HCEC 1CT (cell line): ENCODE measurements around the gene NPHP1.
"Not testable (repeated sequence)": the region's sequence is repeated elsewhere in the genome, so short reads cannot be mapped to it uniquely, and the experiment has no call there.

ENCODE experiments used
- DNase-seq: peaks from one replicate; pipeline ENCODE4 v3.0.0-alpha.2; 2017

Gene NPHP1

DNA sequence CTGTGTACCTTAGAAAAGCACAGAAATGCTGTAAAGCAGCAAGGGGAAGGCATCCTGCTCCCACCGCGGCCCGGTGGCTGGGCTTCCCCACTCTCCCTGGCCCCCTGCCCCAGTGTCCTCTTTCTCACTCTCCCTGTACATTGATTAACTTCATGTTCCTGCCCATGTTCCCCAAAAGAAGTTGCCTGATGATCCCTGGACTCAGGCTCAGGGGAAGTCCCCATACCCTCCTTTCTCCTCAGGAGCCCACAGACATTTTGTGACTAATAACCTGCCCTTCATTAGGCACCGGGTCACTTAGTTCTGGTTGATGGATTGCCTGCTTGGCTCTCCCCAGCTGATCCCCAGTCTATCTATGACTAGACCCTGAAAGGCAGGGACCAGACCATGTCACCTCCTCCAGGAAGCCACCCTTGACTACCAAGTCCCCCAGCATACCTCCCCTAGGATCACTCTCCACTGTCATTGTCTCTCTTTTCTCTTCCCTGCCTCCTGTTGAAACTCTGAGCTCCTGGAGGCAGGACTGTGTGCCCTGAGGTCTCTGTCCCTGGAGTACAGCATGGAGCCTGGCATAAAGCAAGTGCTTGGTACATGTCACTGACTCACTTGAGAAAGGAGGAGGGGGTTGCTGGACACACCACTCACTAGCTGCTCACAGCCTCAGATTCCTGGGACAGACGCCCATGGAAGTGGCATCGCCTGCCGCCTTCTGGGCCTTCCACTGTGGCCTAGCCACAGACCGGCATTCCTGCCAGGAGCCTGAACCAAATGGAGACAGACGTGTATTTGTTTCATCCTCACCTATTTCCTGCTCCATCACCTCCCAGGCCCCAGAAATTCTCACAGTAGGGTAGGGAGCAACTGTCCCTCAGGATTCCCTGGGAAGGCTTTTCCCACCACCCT is 102.7 kb downstream of the NPHP1 start:
- peak; percentile 50 for DNase-seq

- peak; percentile 100 for DNase-seq
These were observed 103.5 kb downstream of the NPHP1 start for GRCh38 chr2:110101280-110101844.

DNA sequence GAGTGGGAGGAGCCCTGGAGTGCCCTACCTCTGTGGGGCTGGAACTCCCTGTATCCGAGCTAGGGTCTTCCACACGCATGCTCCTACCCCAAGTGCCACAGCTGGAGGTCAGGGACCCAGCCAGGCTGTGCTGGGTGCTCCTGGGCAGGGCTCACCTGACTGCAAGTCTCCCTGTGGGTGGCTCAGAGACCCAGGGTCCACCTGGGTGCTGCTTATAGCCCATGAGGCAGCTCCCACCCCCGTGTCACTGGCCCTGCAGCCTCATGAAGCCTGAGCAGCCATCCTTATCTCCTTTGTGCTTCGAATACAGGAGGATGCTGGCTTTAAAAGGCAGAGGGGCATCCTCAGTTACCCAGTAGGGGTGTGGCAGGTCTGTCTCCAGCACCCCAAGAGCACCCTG is 103.9 kb downstream of the NPHP1 start:
- DNase-seq = not testable (repeated sequence)

DNA sequence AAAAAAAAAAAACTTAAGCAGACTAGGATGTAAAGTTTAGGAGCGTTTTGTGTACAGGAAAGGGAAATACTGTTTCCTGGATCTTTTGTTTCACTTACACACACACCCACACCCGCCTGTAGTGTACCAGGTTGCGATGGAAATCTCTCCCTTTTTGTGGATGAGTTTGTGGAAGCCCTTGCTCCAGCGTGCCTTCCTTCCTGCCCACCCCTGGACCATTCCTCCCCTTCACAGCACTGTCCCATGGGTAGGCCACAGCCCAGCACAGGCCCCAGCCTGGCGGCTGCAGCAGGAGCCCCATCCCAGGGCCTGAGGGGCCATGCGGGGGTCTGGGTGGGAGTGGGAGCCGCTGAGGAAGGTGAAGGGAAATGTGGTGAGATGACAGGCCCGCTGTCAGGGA is 104.3 kb downstream of the NPHP1 start:
- DNase-seq = no peak

DNA sequence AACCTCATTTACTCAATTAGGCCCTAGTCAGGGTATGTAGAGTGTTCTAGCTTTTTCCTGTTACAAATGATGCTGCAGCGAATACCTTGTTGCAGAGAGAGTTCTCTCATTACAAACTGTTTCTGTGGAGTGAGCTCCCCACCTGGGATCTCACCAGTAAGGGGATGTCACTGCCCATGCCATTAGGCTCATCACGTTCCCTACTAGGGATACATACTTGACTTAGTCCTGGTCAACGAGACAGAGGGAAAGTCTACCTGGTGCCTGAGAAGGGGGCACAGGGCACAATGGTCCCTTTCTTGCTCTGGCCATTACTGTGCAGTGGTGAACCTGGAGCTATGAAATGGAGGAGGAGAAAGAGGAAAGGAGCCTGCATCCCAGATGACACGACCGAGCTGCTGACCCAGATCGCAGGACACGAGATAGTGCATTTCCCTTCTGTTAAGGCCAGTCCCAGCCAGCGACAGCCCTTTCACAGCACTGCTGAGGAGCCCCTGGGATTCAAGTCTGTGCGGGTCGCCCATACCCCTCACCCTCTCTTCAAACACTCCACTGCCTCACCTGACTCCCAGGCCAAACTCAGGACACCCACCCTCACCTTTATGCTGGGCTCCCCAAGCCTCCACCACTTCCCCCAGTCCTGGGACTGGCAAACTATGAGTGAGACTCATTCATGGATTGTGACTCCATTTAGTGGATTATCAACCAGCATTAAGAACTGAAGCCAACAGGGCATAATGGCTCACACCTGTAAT is 105.2 kb downstream of the NPHP1 start:
- no peak for DNase-seq

- no peak for DNase-seq
These were observed 105.8 kb downstream of the NPHP1 start for GRCh38 chr2:110099038-110099425.

DNA sequence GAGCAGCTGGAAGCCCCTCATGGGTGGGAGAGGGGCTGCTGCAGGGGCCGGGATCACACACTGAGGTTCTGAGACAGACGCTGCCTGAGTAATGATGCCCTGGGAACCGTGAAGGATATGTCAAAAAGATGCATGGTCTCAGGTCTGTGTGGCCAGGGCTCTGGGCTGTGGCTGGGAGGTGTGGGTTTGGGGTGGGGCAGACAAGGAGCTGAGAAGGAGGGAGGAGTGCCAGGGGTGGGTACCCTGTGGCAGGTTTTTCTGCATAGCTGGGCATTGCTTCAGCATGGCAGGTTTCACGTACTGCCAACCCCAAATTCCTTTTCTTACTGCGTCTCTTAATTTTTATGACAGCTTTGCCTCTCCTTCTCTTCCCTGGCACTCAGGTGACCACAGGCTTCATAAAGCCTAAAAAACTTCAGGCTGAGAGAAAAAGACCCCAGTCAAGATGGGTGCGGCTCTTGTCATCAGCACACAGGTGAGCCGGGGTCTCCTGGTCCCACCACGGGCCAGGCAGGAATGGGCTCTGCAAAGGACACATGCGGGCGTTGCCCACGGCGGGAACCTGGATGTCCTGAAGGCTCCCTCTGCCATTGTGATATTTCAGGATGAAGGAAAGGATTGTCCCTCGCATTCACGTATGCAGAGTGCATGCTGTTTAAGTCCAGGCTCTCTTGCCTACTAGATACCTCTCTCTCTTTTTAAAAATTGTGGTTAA is 107.2 kb downstream of the NPHP1 start:
- DNase-seq = no peak

- DNase-seq = no peak
These were observed 108.7 kb downstream of the NPHP1 start for GRCh38 chr2:110095994-110096633.

DNA sequence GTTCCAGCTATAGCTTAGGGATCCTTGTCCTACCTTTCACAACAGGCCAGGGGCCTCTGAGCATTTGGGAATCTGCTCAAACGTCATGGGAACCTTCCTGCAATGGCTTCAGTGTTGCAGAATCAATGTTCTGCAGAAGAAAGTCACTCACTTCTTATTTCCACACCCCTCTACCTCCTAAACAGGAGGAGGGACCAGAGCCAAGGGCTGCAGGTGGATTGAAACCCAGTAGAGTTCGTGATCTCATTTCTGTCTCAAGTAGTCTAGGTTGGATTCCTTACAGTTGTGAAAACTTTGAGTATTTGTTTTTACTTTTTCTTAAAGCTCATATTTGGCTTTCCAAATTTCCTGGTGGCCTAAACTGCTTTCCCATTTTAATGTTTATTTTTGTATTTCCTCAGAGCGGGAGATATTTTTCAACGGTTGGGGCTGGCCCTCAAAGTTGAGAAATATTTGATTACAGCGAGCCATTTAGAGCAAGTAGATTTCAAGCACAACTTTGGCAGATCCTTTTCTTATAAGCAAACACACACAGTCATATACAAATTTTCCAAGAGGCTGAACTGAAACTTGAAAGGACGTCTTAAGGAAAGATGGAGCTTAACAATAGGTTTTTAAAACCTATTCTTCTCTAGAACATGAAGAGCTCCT is 109.8 kb downstream of the NPHP1 start:
- not testable (repeated sequence) for DNase-seq

- DNase-seq = not testable (repeated sequence)
These were observed 110.9 kb downstream of the NPHP1 start for GRCh38 chr2:110093924-110094323.

GRCh38 chr2:110090164-110090563 is 114.6 kb downstream of the NPHP1 start:
- not testable (repeated sequence) for DNase-seq

DNA sequence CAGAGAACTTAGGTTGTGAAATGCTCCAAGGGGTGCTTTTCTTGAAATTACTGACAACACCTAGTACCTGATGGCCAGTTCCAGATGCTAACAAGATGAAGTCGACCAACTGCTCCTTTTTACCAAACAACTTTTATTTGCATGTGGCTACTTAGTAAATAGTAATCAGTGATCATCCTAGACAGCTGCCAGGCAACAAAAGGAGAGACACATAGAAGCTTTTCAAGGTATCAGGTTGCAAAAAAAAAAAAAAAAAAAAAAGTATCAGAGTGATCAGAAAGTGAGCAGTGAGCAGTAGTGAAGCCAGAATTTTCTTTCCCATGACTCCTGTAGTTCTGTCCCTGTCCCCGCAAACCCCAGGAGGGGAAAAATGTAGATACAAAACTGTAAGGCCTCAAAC is 121.1 kb downstream of the NPHP1 start:
- not testable (repeated sequence) for DNase-seq

GRCh38 chr2:110083162-110083561 is 121.7 kb downstream of the NPHP1 start:
- not testable (repeated sequence) for DNase-seq

GRCh38 chr2:110078104-110078503 is 126.7 kb downstream of the NPHP1 start:
- not testable (repeated sequence) for DNase-seq

DNA sequence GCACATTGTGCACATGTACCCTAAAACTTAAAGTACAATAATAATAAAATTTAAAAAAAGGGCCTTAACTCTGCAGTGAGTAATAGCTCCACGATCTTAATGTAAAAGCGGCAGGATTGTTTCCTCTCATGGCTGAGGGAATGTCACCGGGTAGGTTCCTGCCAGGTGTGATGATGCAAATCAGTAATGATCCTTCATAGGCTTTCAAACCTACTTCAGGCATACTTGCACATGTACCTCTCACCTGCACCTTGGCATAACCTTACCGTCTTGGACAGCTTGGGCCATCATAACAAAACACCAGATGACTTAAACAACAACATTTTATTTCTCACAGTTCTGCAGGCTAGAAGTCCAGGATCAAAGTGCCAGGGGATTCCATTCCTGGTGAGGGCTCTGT is 128.9 kb downstream of the NPHP1 start:
- not testable (repeated sequence) for DNase-seq
